Stimulated activated CD8-positive, alpha-beta memory T cell treated with anti-CD3 and anti-CD28 coated beads, Interleukin-12 subunit alpha, Interleukin-12 subunit beta, amount 100 ng/mL, for 24 hours (primary cell): Measurements from ENCODE around the gene LCP1.

Experiments used
- DNase-seq: peaks from one replicate; pipeline ENCODE4 v3.0.0-alpha.2; 2020; ENCODE audit errors: extremely low read depth

Gene LCP1

DNA sequence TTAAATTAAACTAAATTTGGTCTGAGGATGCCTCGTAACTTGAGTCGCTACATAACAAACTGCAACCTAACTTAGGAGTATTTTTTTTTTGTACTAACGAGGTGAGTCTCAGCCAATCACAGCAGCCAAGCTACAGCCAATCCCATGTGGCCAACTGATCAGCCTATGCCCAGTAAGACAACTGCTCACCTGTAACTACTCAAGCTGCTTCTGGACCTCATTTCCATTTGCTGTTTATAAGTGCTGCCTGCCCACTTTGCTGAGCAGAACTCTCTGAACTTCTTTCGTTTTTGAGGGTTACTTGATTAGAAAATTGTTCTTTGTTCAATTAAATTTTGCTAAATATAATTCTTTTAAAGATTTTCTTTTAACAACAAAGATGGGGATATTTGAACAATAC is 81.0 kb downstream of the LCP1 start:
- DNase-seq = no peak

DNA sequence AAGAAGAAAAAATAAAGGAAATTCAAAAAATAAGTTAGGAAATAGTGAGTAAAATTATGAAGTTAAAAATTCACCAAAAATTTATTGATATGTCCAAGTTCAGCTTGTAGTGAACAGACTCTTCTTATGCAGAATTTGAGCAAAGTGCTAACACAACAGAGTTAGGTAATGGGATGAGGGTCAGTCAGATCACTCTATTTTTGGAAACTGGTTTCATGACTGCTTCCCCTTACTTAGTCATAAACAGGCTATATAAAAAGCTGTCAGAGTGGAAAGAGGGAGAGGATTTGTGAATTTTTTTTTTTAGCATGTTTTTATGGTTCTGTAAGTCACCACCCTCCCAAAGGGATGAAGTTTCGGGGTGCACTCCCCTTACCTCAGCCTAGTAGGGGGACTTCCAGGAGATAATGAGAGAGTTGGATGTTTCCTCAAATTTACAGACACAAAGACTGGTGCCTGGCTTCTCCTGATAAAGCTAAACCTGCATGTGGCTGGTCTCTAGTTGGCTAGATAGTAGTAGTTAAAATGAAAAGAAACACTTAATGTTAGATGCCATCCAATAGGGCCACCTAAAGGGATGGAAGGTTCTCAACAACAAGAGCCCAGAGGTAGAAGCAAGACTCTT is 81.7 kb downstream of the LCP1 start:
- no peak for DNase-seq

DNA sequence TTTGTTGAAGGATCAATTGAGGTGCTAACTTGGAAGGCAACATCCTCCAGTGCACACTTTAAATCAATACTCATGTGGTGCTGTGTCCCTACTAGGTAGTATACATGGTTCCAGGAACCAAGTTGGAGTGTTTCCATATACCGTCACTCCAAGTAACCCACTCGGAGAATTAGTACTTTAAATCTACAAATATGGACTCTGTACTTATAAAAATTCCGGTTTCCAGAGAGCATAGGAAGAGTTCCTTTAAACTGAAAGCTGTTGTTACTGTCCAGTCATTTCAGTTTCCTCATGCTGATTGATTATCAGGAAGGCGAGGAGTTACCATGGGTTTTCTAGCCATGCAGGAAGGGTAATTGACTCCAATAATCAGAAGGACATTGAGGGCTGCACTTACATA is 84.3 kb downstream of the LCP1 start:
- no peak for DNase-seq

GRCh38 chr13:46097015-46097414 is 85.0 kb downstream of the LCP1 start:
- no peak for DNase-seq

- no peak for DNase-seq
Observed at GRCh38 chr13:46094478-46094877, 87.5 kb downstream of the LCP1 start.

DNA sequence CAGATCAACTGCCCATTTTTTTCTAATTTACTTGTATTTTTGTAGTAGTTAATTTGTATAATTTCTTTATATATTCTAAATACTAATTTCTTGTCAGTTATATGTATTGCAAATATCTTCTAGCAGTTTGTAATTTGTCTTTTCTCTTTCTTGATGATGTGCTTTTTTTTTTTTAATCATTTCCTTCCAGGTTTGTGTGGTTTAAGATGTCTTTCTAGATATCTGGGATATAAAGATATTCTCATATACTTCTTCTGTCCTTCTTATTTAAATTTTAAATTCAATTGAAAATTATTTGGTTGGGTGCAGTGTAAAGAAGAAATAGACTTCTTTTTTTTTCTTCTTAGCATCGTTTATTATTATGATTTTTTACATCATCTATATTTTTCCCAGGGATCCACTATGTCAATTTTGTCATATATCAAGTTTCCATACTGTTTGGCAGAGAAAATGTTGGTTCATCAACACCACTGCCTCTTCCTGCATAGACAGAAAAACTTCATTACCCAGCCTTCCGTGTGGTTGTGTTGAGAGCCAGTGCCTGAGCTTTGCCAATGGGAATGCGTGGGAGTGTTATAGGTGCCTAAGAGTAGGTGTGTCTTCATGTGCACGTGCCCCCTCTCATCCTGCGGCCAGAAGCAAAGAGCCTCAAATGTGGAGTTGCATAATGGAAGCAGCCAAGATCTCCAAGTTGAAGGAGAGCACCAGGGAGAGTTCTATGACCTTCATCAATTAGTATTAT is 93.0 kb downstream of the LCP1 start:
- DNase-seq = no peak

DNA sequence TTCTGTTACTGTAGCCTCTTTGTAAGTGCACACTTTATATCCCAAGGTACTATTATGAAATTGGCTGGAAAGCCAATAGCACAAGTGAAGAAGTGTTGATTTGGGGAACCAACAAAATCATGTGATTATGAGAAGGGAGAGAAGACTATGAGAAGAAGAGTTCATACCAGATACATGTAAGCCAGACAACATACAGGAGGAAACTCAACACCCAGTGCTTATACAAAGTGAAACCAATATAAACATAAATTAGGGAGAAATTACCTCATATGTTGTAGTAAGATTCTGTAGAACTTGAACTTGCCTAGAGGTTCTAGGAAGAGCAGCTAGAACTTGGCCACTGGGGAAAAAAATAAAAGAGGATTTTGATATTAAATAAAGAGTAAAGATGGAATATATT is 94.5 kb downstream of the LCP1 start:
- DNase-seq = no peak

GRCh38 chr13:46086985-46087384 is 95.0 kb downstream of the LCP1 start:
- no peak for DNase-seq

- no peak for DNase-seq
Observed at GRCh38 chr13:46086421-46086922, 95.5 kb downstream of the LCP1 start.

- DNase-seq = no peak
Observed at GRCh38 chr13:46085737-46086136, 96.2 kb downstream of the LCP1 start.

- DNase-seq = no peak
Observed at GRCh38 chr13:46082324-46082723, 99.7 kb downstream of the LCP1 start.

GRCh38 chr13:46079770-46080169 is 102.2 kb downstream of the LCP1 start:
- no peak for DNase-seq

DNA sequence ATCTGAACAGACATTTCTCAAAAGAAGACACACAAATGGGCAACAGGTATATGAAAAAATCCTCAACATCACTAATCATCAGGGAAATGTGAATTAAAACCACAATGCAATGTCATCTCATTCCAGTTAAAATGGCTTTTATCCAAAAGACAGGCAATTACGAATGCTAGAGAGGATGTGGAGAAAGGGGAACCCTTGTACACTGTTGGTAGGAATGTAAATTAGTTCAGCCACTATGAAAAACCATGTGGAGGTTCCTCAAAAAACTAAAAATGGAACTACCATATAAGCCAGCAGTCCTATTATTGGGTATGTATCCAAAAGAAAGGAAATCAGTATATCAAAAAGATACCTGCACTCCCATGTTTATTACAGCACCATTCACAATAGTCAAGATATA is 104.7 kb downstream of the LCP1 start:
- DNase-seq = no peak

DNA sequence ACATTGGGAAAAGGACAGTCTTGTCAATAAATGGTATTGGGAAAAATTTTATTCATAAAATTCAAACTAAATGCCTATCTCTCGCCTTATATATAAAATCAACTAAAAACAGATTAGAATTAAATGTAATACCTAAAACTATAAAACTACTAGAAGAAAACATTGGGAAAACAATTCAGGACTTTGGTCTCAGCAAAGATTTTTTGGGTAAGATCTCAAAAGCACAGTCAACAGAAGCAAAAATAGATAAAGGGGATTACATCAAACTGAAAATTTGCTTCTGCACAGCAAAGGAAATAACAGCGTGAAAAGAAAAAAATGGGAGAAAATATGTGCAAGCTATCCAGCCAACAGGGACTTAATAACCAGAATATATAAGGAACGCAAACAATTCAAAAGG is 105.2 kb downstream of the LCP1 start:
- DNase-seq = no peak
